Neural progenitor cell (in vitro differentiated cells): ENCODE results near the gene RAD51B.

Source experiments
- EZH2 ChIP-seq: fragments of 200-600 bp; sonication (generic); IDR thresholded peaks from 2 replicates; pipeline ENCODE4 v1.6.1; 2017; ENCODE audit warnings: antibody characterized with exemption, mild to moderate bottlenecking, moderate library complexity
- TF ChIP-seq, protein P1 (sequence below): fragments of 200-600 bp; sonication (generic); IDR thresholded peaks from 2 replicates; pipeline ENCODE4 v1.5.1; 2017; ENCODE audit warnings: antibody characterized with exemption, mild to moderate bottlenecking

DNA sequence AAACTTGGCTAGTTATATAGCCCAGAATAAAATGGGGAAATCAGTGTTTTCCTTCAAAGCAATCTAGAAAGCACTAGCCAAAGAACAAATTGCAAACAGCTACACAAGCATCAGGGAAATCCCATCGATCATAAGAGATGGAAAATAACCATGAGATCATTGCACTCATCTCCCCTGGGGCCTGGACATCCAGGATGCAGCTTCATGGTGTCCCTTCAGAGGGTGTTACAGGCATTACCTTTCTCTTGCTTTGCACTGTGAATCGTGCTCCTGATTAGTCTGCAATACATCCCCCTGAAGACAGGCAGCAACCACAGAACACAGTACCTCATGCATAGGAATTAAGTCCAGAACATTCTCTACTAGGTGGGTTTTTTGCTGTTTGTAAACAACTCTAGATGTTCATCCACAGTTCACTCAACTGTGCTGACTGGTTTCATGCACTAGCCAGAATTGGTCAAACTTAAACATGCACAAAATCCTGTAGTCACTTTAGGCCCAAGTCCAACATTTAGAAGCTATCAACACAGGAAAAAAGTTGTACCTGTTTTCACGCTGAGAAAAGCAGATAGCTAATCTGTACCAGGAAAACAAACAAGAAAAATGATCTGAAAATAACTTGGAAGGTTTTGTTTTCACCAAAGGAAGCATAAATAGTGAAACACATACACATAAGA is 853.2 kb downstream of the RAD51B start:
- no peak for TF ChIP-seq EZH2
- TF ChIP-seq, protein P1, sequence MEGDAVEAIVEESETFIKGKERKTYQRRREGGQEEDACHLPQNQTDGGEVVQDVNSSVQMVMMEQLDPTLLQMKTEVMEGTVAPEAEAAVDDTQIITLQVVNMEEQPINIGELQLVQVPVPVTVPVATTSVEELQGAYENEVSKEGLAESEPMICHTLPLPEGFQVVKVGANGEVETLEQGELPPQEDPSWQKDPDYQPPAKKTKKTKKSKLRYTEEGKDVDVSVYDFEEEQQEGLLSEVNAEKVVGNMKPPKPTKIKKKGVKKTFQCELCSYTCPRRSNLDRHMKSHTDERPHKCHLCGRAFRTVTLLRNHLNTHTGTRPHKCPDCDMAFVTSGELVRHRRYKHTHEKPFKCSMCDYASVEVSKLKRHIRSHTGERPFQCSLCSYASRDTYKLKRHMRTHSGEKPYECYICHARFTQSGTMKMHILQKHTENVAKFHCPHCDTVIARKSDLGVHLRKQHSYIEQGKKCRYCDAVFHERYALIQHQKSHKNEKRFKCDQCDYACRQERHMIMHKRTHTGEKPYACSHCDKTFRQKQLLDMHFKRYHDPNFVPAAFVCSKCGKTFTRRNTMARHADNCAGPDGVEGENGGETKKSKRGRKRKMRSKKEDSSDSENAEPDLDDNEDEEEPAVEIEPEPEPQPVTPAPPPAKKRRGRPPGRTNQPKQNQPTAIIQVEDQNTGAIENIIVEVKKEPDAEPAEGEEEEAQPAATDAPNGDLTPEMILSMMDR, result no peak
